GM12878 (cell line): ENCODE data around the gene C19orf38. TPM values are rescaled to one million over a fixed set of nuclear protein-coding genes. Genes with fewer than 3 reads are reported as not detected.

Experiments
- ATAC-seq: fragments of 200-7000 bp; cut with Tn5 transposase; 3 replicates; pipeline ENCODE4 v1.9.1; 2020; ENCODE audit warnings: mild to moderate bottlenecking, moderate library complexity
- BruUV-seq: library from RNA; stranded (reverse); fragments of 400-500 nt; replicated peaks from 2 replicates; lab custom pipeline; 2021; lab: Mats Ljungman, UMichigan
- CTCF ChIA-PET: fragments of 300-600 bp; sonication (Branson Sonifier 250); formaldehyde crosslinking; extraction: SDS; loops from one replicate; lab custom pipeline; 2021; ENCODE audit warnings: inconsistent platforms; lab: Yijun Ruan, JAX
- POLR2A ChIA-PET: fragments of 350-600 bp; formaldehyde crosslinking; extraction: SDS; loops from one replicate; lab custom pipeline; 2021; ENCODE audit warnings: inconsistent platforms; lab: Charles Lee
- RAD21 ChIA-PET: fragments of 300-600 bp; sonication (Branson Sonifier 250); formaldehyde crosslinking; loops from one replicate; lab custom pipeline; 2023; ENCODE audit warnings: antibody characterized with exemption; ENCODE audit not compliant: unreplicated experiment; lab: Charles Lee
- SMC1A ChIA-PET: fragments of 300-600 bp; sonication (Branson Sonifier 250); formaldehyde crosslinking; loops from one replicate; lab custom pipeline; 2023; ENCODE audit not compliant: unreplicated experiment, uncharacterized antibody; lab: Charles Lee
- DNase-seq: peaks from one replicate; pipeline ENCODE4 v3.0.0-alpha.2; 2011; ENCODE audit warnings: low read depth, low spot score
- FAIRE-seq: peaks from 3 replicates; lab custom pipeline; 2011; peaks lifted over from hg19 to GRCh38; lab: Jason Lieb, UNC
- H2AFZ ChIP-seq: 2 replicates; pipeline ENCODE4 v1.6.0; 2011; ENCODE audit warnings: low read depth, low read length, control low read depth; ENCODE audit not compliant: control insufficient read depth
- H3K27ac ChIP-seq: 2 replicates; pipeline ENCODE4 v1.5.1; 2011; ENCODE audit warnings: control low read depth; ENCODE audit not compliant: control insufficient read depth, insufficient read depth
- H3K27me3 ChIP-seq, 2 experiments: replicated peaks in 1 of 2; 2 replicates each; pipeline versions ENCODE4 v1.6.0 to v1.6.1; 2011; ENCODE audit warnings: low read length in 1 of 2; ENCODE audit not compliant: control insufficient read depth in 2 of 2, insufficient read depth in 2 of 2
- H3K36me3 ChIP-seq, 2 experiments: 2 replicates each; pipeline ENCODE4 v1.5.1; 2011; ENCODE audit warnings: low read length in 1 of 2; ENCODE audit not compliant: control insufficient read depth in 2 of 2, insufficient read depth in 2 of 2
- H3K4me1 ChIP-seq: 2 replicates; pipeline ENCODE4 v1.6.1; 2011; ENCODE audit warnings: mild to moderate bottlenecking, low read length, moderate library complexity, mixed read lengths; ENCODE audit not compliant: control insufficient read depth, insufficient read depth
- H3K4me2 ChIP-seq: 2 replicates; pipeline ENCODE4 v1.6.0; 2011; ENCODE audit warnings: control low read depth; ENCODE audit not compliant: control insufficient read depth, insufficient read depth
- H3K4me3 ChIP-seq: fragments of 200-600 bp; sonication (generic); 2 replicates; pipeline ENCODE4 v1.5.1; 2016
- H3K79me2 ChIP-seq: 2 replicates; pipeline ENCODE4 v1.6.0; 2011; ENCODE audit warnings: low read length; ENCODE audit not compliant: control insufficient read depth, insufficient read depth
- H3K9ac ChIP-seq: 2 replicates; pipeline ENCODE4 v1.8.0; 2011; ENCODE audit warnings: low read length, control low read depth, mixed read lengths; ENCODE audit not compliant: control insufficient read depth, insufficient read depth
- H3K9me3 ChIP-seq: replicated peaks from 3 replicates; pipeline ENCODE4 v1.5.1; 2011; ENCODE audit warnings: mild to moderate bottlenecking, low read length; ENCODE audit not compliant: control insufficient read depth, insufficient read depth
- H4K20me1 ChIP-seq: 2 replicates; pipeline ENCODE4 v1.6.0; 2011; ENCODE audit not compliant: control insufficient read depth, insufficient read depth
- BACH1 ChIP-seq: fragments of 450-650 bp; IDR thresholded peaks from 2 replicates; pipeline ENCODE4 v1.6.1; 2017; ENCODE audit warnings: mild to moderate bottlenecking, borderline replicate concordance
- BCLAF1 ChIP-seq: fragments of 450-650 bp; IDR thresholded peaks from 2 replicates; pipeline ENCODE4 v1.6.1; 2017; ENCODE audit warnings: antibody characterized with exemption, mild to moderate bottlenecking, moderate library complexity
- IRF3 ChIP-seq: fragments of 450-650 bp; IDR thresholded peaks from 2 replicates; pipeline ENCODE4 v1.6.1; 2014; ENCODE audit warnings: mild to moderate bottlenecking
- NR2C2 ChIP-seq: IDR thresholded peaks from 2 replicates; pipeline ENCODE4 v1.6.1; 2011; ENCODE audit warnings: borderline replicate concordance, low read depth; ENCODE audit not compliant: control insufficient read depth, insufficient read length
- RELA ChIP-seq: fragments of 450-650 bp; IDR thresholded peaks from 2 replicates; pipeline ENCODE4 v1.8.0; 2014; ENCODE audit warnings: borderline replicate concordance; ENCODE audit not compliant: partially characterized antibody
- RFX5 ChIP-seq: IDR thresholded peaks from 2 replicates; pipeline ENCODE4 v1.6.1; 2011; ENCODE audit warnings: low read depth, low read length, improper control_type of control experiment
- SRF ChIP-seq, 2 experiments: IDR thresholded peaks; 2 replicates each; pipeline ENCODE4 v1.6.1; 2011; ENCODE audit warnings: low read depth in 2 of 2, low read length in 2 of 2, mild to moderate bottlenecking in 1 of 2, moderate library complexity in 1 of 2
- WGBS: methylation state at CpG from one replicate; pipeline ENCODE4 v1.1.6; 2016; ENCODE audit warnings: low lambda C conversion rate; ENCODE audit not compliant: insufficient replicate concordance, insufficient coverage; ENCODE audit errors: missing lambda C conversion rate; 5-methylcytosine and 5-hydroxymethylcytosine counted together
- in situ Hi-C: fragments of 300-500 bp; cut with MboI; formaldehyde crosslinking; loops from 9 replicates; pipeline ENCODE4 v1.14.3; 2018; ENCODE audit warnings: mixed read lengths
- intact Hi-C: fragments of 100-400 bp; cut with micrococcal nuclease; formaldehyde crosslinking; loops from one replicate; pipeline ENCODE4 v1.14.2; 2022; ENCODE audit not compliant: unreplicated experiment
- polyA plus RNA-seq, 11 experiments: library from polyadenylated mRNA; depleted of rRNA in 4 of 11; unstranded in 6 of 11; stranded (reverse) in 5 of 11; fragments of >200 nt; fragmentation: Nextera tagmentation in 4 of 11; fragmentation: Illumina TruSeq in 1 of 11; extraction: Ambion mirVana in 4 of 11; extraction: Trizol in 1 of 11; gene quantifications; 1 replicate in 1 of 11; 2 replicates in 10 of 11; pipeline versions ENCODE4 v1.2.1 to v1.2.3, GENCODE V29; 2011 to 2016; ENCODE audit warnings: inconsistent platforms in 2 of 11, missing spikeins in 2 of 11, low read depth in 1 of 11
- total RNA-seq, 4 experiments: library from RNA; depleted of rRNA in 3 of 4; stranded (reverse); fragments of >200 nt in 3 of 4; fragmentation: Illumina TruSeq in 1 of 4; extraction: Trizol in 1 of 4; gene quantifications; 2 replicates each; pipeline versions ENCODE4 v1.2.1 to v1.2.3, GENCODE V29; 2013 to 2021
- TF ChIP-seq, protein P1 (sequence below): fragments of 450-650 bp; IDR thresholded peaks from 2 replicates; pipeline ENCODE4 v1.6.1; 2016; ENCODE audit warnings: mild to moderate bottlenecking
- TF ChIP-seq, protein P2 (sequence below): fragments of 450-650 bp; formaldehyde crosslinking; IDR thresholded peaks from 2 replicates; pipeline ENCODE4 v1.5.0; 2022; ENCODE audit warnings: mild to moderate bottlenecking, missing genetic modification characterization
- TF ChIP-seq, protein P3 (sequence below): fragments of 150-350 bp; IDR thresholded peaks from 2 replicates; pipeline ENCODE4 v1.6.1; 2016; ENCODE audit warnings: low read depth, low read length

The C19orf38 gene
- total and polyA plus RNA-seq, 10 of the 15 experiments (the other 5 are each of a cell fraction or from before 2014, with no cell fraction given): 2.6 to 7.5 (median 5.0) TPM

DNA sequence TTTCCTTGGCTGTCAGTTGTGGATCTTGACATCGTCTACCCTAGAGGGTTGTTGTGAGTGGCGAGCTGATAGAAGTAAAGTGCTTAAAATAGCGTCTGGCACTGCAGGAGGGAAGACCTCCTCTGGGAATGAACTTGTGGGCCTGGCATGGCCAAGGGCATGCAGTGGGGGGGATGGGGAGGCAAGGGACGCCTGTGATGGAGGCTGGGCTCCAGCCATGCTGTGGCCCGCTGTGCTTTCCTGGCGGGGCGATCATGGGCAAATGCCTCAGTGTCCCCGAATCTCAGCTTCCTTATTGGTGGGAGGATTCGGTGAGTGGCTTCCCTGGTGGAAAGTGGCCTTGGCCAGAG, 33.9 kb downstream of the C19orf38 start (continued):
- TF ChIP-seq, protein P1, sequence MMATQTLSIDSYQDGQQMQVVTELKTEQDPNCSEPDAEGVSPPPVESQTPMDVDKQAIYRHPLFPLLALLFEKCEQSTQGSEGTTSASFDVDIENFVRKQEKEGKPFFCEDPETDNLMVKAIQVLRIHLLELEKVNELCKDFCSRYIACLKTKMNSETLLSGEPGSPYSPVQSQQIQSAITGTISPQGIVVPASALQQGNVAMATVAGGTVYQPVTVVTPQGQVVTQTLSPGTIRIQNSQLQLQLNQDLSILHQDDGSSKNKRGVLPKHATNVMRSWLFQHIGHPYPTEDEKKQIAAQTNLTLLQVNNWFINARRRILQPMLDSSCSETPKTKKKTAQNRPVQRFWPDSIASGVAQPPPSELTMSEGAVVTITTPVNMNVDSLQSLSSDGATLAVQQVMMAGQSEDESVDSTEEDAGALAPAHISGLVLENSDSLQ: no peak
- no peak for TF ChIP-seq RFX5
- TF ChIP-seq, protein P2, sequence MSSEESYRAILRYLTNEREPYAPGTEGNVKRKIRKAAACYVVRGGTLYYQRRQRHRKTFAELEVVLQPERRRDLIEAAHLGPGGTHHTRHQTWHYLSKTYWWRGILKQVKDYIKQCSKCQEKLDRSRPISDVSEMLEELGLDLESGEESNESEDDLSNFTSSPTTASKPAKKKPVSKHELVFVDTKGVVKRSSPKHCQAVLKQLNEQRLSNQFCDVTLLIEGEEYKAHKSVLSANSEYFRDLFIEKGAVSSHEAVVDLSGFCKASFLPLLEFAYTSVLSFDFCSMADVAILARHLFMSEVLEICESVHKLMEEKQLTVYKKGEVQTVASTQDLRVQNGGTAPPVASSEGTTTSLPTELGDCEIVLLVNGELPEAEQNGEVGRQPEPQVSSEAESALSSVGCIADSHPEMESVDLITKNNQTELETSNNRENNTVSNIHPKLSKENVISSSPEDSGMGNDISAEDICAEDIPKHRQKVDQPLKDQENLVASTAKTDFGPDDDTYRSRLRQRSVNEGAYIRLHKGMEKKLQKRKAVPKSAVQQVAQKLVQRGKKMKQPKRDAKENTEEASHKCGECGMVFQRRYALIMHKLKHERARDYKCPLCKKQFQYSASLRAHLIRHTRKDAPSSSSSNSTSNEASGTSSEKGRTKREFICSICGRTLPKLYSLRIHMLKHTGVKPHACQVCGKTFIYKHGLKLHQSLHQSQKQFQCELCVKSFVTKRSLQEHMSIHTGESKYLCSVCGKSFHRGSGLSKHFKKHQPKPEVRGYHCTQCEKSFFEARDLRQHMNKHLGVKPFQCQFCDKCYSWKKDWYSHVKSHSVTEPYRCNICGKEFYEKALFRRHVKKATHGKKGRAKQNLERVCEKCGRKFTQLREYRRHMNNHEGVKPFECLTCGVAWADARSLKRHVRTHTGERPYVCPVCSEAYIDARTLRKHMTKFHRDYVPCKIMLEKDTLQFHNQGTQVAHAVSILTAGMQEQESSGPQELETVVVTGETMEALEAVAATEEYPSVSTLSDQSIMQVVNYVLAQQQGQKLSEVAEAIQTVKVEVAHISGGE (CRISPR knock-in tag): no peak
- no peak for TF ChIP-seq SRF (IDR thresholded peaks at IDR 0.05; ENCODE audit: low read depth in 2 of 2, low read length in 2 of 2)
- no peak for TF ChIP-seq RELA

- WGBS: 74% methylated on average over 2 of the region's 2 CpGs
- BruUV-seq: no TSS peak
- no peak for TF ChIP-seq BCLAF1
- TF ChIP-seq NR2C2: no peak
- TF ChIP-seq, protein P3, sequence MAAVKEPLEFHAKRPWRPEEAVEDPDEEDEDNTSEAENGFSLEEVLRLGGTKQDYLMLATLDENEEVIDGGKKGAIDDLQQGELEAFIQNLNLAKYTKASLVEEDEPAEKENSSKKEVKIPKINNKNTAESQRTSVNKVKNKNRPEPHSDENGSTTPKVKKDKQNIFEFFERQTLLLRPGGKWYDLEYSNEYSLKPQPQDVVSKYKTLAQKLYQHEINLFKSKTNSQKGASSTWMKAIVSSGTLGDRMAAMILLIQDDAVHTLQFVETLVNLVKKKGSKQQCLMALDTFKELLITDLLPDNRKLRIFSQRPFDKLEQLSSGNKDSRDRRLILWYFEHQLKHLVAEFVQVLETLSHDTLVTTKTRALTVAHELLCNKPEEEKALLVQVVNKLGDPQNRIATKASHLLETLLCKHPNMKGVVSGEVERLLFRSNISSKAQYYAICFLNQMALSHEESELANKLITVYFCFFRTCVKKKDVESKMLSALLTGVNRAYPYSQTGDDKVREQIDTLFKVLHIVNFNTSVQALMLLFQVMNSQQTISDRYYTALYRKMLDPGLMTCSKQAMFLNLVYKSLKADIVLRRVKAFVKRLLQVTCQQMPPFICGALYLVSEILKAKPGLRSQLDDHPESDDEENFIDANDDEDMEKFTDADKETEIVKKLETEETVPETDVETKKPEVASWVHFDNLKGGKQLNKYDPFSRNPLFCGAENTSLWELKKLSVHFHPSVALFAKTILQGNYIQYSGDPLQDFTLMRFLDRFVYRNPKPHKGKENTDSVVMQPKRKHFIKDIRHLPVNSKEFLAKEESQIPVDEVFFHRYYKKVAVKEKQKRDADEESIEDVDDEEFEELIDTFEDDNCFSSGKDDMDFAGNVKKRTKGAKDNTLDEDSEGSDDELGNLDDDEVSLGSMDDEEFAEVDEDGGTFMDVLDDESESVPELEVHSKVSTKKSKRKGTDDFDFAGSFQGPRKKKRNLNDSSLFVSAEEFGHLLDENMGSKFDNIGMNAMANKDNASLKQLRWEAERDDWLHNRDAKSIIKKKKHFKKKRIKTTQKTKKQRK: no peak
- TF ChIP-seq BACH1: no peak
- TF ChIP-seq IRF3: no peak
Measured at GRCh38 chr19:10884274-10884673, 36.1 kb downstream of the C19orf38 start.

More at GRCh38 chr19:10884274-10884673, 36.1 kb downstream of the C19orf38 start:
- DNase-seq (no peak), FAIRE-seq (no peak), ATAC-seq (no peak)
- Histone ChIP-seq H3K9ac (no peak overlapping the region), H3K4me2 (no peak overlapping the region), H4K20me1 (peaks cover 4% of the 10 kb centered on the region; the same call in 1 of the 2 replicates), H3K4me1 (peaks cover 28% of the 10 kb centered on the region), H3K36me3 (peaks cover 9 to 20% of the 10 kb centered on the region in 2 experiments), H3K27me3 (no peaks in the 10 kb centered on the region), H2AFZ (no peak overlapping the region), H3K9me3 (no peaks in the 10 kb centered on the region), H3K79me2 (peaks cover 73% of the 10 kb centered on the region), H3K4me3 (no peak overlapping the region), H3K27ac (no peak overlapping the region)
- in situ Hi-C loops (no loop called here), intact Hi-C loops (no loop called here)
- CTCF ChIA-PET: no interaction called here
- SMC1A ChIA-PET: interaction anchor here (2.0 kb wide), 1 partner anchor 11 kb away, joined by 7 read pairs; no protein-coding TSS in a partner anchor
- RAD21 ChIA-PET: no interaction called here
- POLR2A ChIA-PET: no interaction called here
